IMR-90 (cell line): Measurements from ENCODE around the gene PBXIP1. TPM values are rescaled to one million over a fixed set of nuclear protein-coding genes. Genes with fewer than 3 reads are reported as not detected.
"Not testable (repeated sequence)": the region's sequence is repeated elsewhere in the genome, so short reads cannot be mapped to it uniquely, and the experiment has no call there.

Experiments used
- ATAC-seq: fragments of 200-7000 bp; cut with Tn5 transposase; 2 replicates; pipeline ENCODE4 v1.9.1; 2020; ENCODE audit warnings: low read depth, mild to moderate bottlenecking, moderate library complexity
- BruUV-seq: library from RNA; stranded (reverse); fragments of 400-500 nt; replicated peaks from 2 replicates; lab custom pipeline; 2021; lab: Mats Ljungman, UMichigan
- CTCF ChIA-PET: fragments of 300-600 bp; formaldehyde crosslinking; extraction: SDS; loops from one replicate; lab custom pipeline; 2021; ENCODE audit warnings: antibody characterized with exemption; lab: Yijun Ruan, JAX
- POLR2A ChIA-PET: fragments of 300-600 bp; sonication (Branson Sonifier 250); formaldehyde crosslinking; loops from one replicate; lab custom pipeline; 2022; ENCODE audit warnings: antibody characterized with exemption; ENCODE audit not compliant: unreplicated experiment; lab: Charles Lee
- DNase-seq: peaks from one replicate; pipeline ENCODE4 v3.0.0; 2013
- H2AFZ ChIP-seq: replicated peaks from 2 replicates; pipeline ENCODE3; 2013; ENCODE audit warnings: low read length, mild to moderate bottlenecking; ENCODE audit not compliant: poor library complexity
- H2AK5ac ChIP-seq: 2 replicates; pipeline ENCODE4 v1.6.1; 2013; ENCODE audit warnings: low read depth, low read length, inconsistent platforms
- H2AK9ac ChIP-seq: replicated peaks from 2 replicates; pipeline ENCODE3; 2013; ENCODE audit warnings: mild to moderate bottlenecking, low read depth, low read length, moderate library complexity; ENCODE audit not compliant: poor library complexity
- H2BK120ac ChIP-seq: 2 replicates; pipeline ENCODE4 v1.6.1; 2013; ENCODE audit warnings: low read depth, low read length, inconsistent platforms
- H2BK15ac ChIP-seq: 3 replicates; pipeline ENCODE4 v1.6.1; 2013; ENCODE audit warnings: low read depth, low read length, inconsistent platforms
- H2BK20ac ChIP-seq: 2 replicates; pipeline ENCODE4 v1.6.1; 2013; ENCODE audit warnings: low read depth, mild to moderate bottlenecking, inconsistent platforms, low read length, moderate library complexity
- H2BK5ac ChIP-seq: 2 replicates; pipeline ENCODE4 v1.6.1; 2013; ENCODE audit warnings: mild to moderate bottlenecking, low read depth, low read length, inconsistent platforms; ENCODE audit not compliant: poor library complexity, severe bottlenecking
- H3K14ac ChIP-seq: replicated peaks from 2 replicates; pipeline ENCODE4 v1.6.1; 2013; ENCODE audit warnings: low read depth, low read length, inconsistent platforms
- H3K18ac ChIP-seq: 2 replicates; pipeline ENCODE4 v1.6.1; 2013; ENCODE audit warnings: low read depth, low read length, control low read depth
- H3K23ac ChIP-seq: 2 replicates; pipeline ENCODE4 v1.6.1; 2013; ENCODE audit warnings: low read depth, low read length, inconsistent platforms
- H3K27ac ChIP-seq: 2 replicates; pipeline ENCODE4 v1.5.1; 2013; ENCODE audit warnings: mild to moderate bottlenecking, control low read depth, low read length; ENCODE audit not compliant: insufficient read depth
- H3K27me3 ChIP-seq: 2 replicates; pipeline ENCODE4 v1.6.1; 2013; ENCODE audit warnings: low read length; ENCODE audit not compliant: control insufficient read depth, insufficient read depth
- H3K36me3 ChIP-seq: 2 replicates; pipeline ENCODE4 v1.6.1; 2013; ENCODE audit warnings: low read length, mixed read lengths; ENCODE audit not compliant: control insufficient read depth, insufficient read depth
- H3K4ac ChIP-seq: 2 replicates; pipeline ENCODE4 v1.6.1; 2013; ENCODE audit warnings: low read depth, low read length, inconsistent platforms
- H3K4me1 ChIP-seq: 2 replicates; pipeline ENCODE4 v1.6.1; 2013; ENCODE audit warnings: low read length, mixed read lengths; ENCODE audit not compliant: control insufficient read depth, insufficient read depth
- H3K4me2 ChIP-seq: 2 replicates; pipeline ENCODE4 v1.6.1; 2013; ENCODE audit warnings: low read depth, mild to moderate bottlenecking, control low read depth, low read length, moderate library complexity
- H3K4me3 ChIP-seq: 2 replicates; pipeline ENCODE4 v1.5.1; 2013; ENCODE audit warnings: low read depth, mild to moderate bottlenecking, control low read depth, low read length, moderate library complexity; ENCODE audit not compliant: insufficient read depth
- H3K56ac ChIP-seq: 2 replicates; pipeline ENCODE4 v1.6.1; 2013; ENCODE audit warnings: low read length, inconsistent platforms; ENCODE audit not compliant: insufficient read depth; ENCODE audit errors: extremely low read depth
- H3K79me1 ChIP-seq, 2 experiments: 2 replicates each; pipeline ENCODE4 v1.6.1; 2013; ENCODE audit warnings: low read length in 2 of 2, inconsistent platforms in 1 of 2, low read depth in 1 of 2
- H3K9ac ChIP-seq: 2 replicates; pipeline ENCODE4 v1.6.1; 2013; ENCODE audit warnings: low read depth, low read length, control low read depth
- H3K9me1 ChIP-seq: 2 replicates; pipeline ENCODE4 v1.6.1; 2013; ENCODE audit warnings: low read length, inconsistent platforms; ENCODE audit not compliant: insufficient read depth
- H3K9me3 ChIP-seq: 2 replicates; pipeline ENCODE4 v1.6.1; 2013; ENCODE audit warnings: low read length; ENCODE audit not compliant: control insufficient read depth, insufficient read depth
- H4K20me1 ChIP-seq: 2 replicates; pipeline ENCODE4 v1.6.1; 2013; ENCODE audit warnings: low read length, inconsistent platforms; ENCODE audit not compliant: insufficient read depth
- H4K5ac ChIP-seq: 2 replicates; pipeline ENCODE4 v1.6.1; 2013; ENCODE audit warnings: mild to moderate bottlenecking, low read depth, low read length, control low read depth
- H4K8ac ChIP-seq, 2 experiments: 2 replicates each; pipeline ENCODE4 v1.6.1; 2013; ENCODE audit warnings: low read depth in 2 of 2, low read length in 2 of 2, control low read depth in 1 of 2, inconsistent platforms in 1 of 2
- H4K91ac ChIP-seq: 2 replicates; pipeline ENCODE4 v1.6.1; 2013; ENCODE audit warnings: low read depth, low read length, inconsistent platforms; ENCODE audit not compliant: insufficient read depth
- WGBS, 2 experiments: methylation state at CpG; one replicate each; pipeline versions ENCODE4 v1.1.5 to v1.1.7; 2013; ENCODE audit warnings: missing lambda C conversion rate in 2 of 2; ENCODE audit not compliant: insufficient read length in 1 of 2; ENCODE audit errors: extremely low coverage in 2 of 2; 5-methylcytosine and 5-hydroxymethylcytosine counted together
- dilution Hi-C: fragments of 300-500 bp; cut with HindIII; formaldehyde crosslinking; loops from one replicate; pipeline ENCODE4 v1.14.3; 2018; ENCODE audit warnings: low sequenced_read_pairs; ENCODE audit not compliant: unreplicated experiment
- in situ Hi-C: fragments of 300-500 bp; cut with MboI; formaldehyde crosslinking; loops from 3 replicates; pipeline ENCODE4 v1.14.3; 2019; ENCODE audit warnings: low sequenced_read_pairs, inconsistent platforms, mixed read lengths
- intact Hi-C: fragments of 100-400 bp; cut with micrococcal nuclease; formaldehyde crosslinking; loops from 2 replicates; pipeline ENCODE4 v1.10.0; 2022
- polyA plus RNA-seq, 3 experiments: library from polyadenylated mRNA; depleted of rRNA; stranded (reverse); fragments of >200 nt; gene quantifications; 2 replicates each; pipeline ENCODE4 v1.2.3, GENCODE V29; 2012; ENCODE audit warnings: low replicate concordance in 1 of 3
- total RNA-seq: library from RNA; depleted of rRNA; stranded (reverse); fragments of >200 nt; gene quantifications from 2 replicates; pipeline ENCODE4 v1.2.3, GENCODE V29; 2012

The PBXIP1 gene
- total and polyA plus RNA-seq, 2 of the 4 experiments (the other 2 are of a cell fraction): 28.3 to 44.2 TPM

GRCh38 chr1:154977762-154978161, 21.9 kb upstream of the PBXIP1 start:
- Histone ChIP-seq H3K23ac (0 out of 2 replicates have a peak overlapping the region, but pooled peaks have one; percentile 3), H3K79me1 (peaks cover 0 to 31% of the 10 kb centered on the region in 2 experiments; a peak in 2 of 4 replicates), H4K8ac (peak overlapping the region in 1 of 2 experiments; percentile 32; a peak in 2 of 4 replicates)
- H3K9me3 ChIP-seq, H3K56ac ChIP-seq, H3K9ac ChIP-seq, dilution Hi-C loops, H3K4me1 ChIP-seq, H4K5ac ChIP-seq, H3K27me3 ChIP-seq, H4K20me1 ChIP-seq, H2AFZ ChIP-seq, H3K9me1 ChIP-seq, H3K4me3 ChIP-seq, H3K14ac ChIP-seq, H3K4me2 ChIP-seq, H3K27ac ChIP-seq, POLR2A ChIA-PET, H2BK20ac ChIP-seq, ATAC-seq, H2BK15ac ChIP-seq, H2AK9ac ChIP-seq, H4K91ac ChIP-seq, H3K4ac ChIP-seq, H2BK120ac ChIP-seq, BruUV-seq, in situ Hi-C loops, H3K18ac ChIP-seq, H2AK5ac ChIP-seq, H3K36me3 ChIP-seq, DNase-seq, H2BK5ac ChIP-seq: not testable (repeated sequence)
- no CpG with 5 or more reads among the region's 3 CpGs for WGBS, 2 experiments
- intact Hi-C loops: loop anchor here (10.0 kb wide), 1 partner anchor 197 kb away; the partner anchor contains the start of genes KRTCAP2 and TRIM46
- CTCF ChIA-PET: interaction anchor here (0.9 kb wide), 1 partner anchor 34 kb away, joined by 3 read pairs; no protein-coding TSS in a partner anchor
